ENCODE results near the gene BMPER. TPM values are rescaled to one million over a fixed set of nuclear protein-coding genes. Genes with fewer than 3 reads are reported as not detected.
A peak's percentile ranks its signal among the peaks of the same experiment; 100 is the strongest.

Gene BMPER
- polyA plus RNA-seq, 1 experiment, result 8.8 TPM

DNA sequence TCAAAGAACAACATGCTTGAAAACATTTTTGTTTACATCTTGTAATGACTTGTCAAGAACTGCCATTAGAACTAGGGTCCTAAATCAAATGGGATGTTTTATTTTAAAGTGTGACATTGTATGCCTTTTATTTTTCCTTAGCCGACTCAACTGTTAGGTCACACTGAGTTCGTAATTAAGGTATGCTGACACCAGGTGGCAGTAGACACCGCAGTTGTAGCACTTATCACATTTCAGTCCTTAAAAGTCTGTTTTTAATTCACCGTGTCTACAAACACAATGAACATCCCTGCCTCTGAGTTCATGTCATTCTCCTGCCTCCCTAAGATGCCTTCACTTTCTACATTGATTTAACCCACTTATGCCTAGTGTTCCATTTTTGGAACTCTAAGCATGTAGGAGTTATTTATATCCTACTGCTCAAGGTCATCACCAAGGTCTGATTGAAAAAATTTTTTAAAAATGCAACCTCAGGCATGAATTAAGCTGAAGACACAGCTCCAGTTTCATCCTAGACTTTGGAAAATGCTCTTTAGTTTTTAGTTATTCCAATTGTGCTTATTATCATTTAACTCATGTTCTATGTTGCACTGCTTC, 186.1 kb downstream of the BMPER start:
- DNase-seq (ENCODE audit: low read depth), result no peak
- CTCF ChIA-PET, result interaction anchor here (0.7 to 7.3 kb wide), 9 partner anchors 37 to 224 kb away, joined by 3 to 130 read pairs (median 4); no protein-coding TSS in a partner anchor
- TF ChIP-seq, protein P1, sequence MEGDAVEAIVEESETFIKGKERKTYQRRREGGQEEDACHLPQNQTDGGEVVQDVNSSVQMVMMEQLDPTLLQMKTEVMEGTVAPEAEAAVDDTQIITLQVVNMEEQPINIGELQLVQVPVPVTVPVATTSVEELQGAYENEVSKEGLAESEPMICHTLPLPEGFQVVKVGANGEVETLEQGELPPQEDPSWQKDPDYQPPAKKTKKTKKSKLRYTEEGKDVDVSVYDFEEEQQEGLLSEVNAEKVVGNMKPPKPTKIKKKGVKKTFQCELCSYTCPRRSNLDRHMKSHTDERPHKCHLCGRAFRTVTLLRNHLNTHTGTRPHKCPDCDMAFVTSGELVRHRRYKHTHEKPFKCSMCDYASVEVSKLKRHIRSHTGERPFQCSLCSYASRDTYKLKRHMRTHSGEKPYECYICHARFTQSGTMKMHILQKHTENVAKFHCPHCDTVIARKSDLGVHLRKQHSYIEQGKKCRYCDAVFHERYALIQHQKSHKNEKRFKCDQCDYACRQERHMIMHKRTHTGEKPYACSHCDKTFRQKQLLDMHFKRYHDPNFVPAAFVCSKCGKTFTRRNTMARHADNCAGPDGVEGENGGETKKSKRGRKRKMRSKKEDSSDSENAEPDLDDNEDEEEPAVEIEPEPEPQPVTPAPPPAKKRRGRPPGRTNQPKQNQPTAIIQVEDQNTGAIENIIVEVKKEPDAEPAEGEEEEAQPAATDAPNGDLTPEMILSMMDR (IDR thresholded peaks at IDR 0.05; ENCODE audit: insufficient read depth, low read depth, low read length), result peak; percentile 52
- Histone ChIP-seq H3K27me3 (ENCODE audit: control insufficient read depth, insufficient read depth, low read length) (no peaks in the 10 kb centered on the region), H3K4me3 (ENCODE audit: low read depth, low read length) (no peak overlapping the region), H3K36me3 (ENCODE audit: control insufficient read depth, insufficient read depth, low read length) (peaks cover 1% of the 10 kb centered on the region; the same call in 1 of the 2 replicates)
- POLR2A ChIA-PET, result interaction anchor here (0.6 kb wide), 1 partner anchor 505 kb away, joined by 4 read pairs; no protein-coding TSS in a partner anchor

DNA sequence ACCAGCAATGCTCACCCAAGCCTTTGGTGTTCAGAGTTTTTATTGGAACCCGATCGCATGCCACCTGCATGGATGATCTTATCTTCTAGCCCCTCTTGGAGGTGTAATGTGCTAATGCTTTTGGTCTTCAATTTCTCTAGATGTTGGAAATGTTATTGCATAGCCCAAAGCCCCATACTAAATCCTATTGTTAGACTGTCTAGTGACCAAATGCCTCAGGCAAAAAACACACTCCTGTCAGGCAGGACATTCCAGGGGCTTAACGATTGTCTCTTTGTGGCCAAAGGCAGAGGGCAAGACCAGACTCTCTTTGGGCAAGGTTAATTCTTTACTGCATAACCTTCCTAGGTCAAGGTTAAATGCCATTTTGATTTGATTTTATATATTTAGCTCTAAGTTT, 187.9 kb downstream of the BMPER start:
- ChIA-PET POLR2A (interaction anchor here (0.6 kb wide), 1 partner anchor 185 kb away, joined by 4 read pairs; no protein-coding TSS in a partner anchor), CTCF (interaction anchor here (1.0 to 1.1 kb wide), 2 partner anchors 65 to 73 kb away, joined by 3 to 4 read pairs; no protein-coding TSS in a partner anchor)
- Histone ChIP-seq H3K36me3 (ENCODE audit: control insufficient read depth, insufficient read depth, low read length) (peaks cover 1% of the 10 kb centered on the region; the same call in 1 of the 2 replicates), H3K27me3 (ENCODE audit: control insufficient read depth, insufficient read depth, low read length) (no peaks in the 10 kb centered on the region), H3K4me3 (ENCODE audit: low read depth, low read length) (no peak overlapping the region)
- DNase-seq (ENCODE audit: low read depth), result no peak
- TF ChIP-seq, protein P1 (IDR thresholded peaks at IDR 0.05; ENCODE audit: insufficient read depth, low read depth, low read length), result no peak

DNA sequence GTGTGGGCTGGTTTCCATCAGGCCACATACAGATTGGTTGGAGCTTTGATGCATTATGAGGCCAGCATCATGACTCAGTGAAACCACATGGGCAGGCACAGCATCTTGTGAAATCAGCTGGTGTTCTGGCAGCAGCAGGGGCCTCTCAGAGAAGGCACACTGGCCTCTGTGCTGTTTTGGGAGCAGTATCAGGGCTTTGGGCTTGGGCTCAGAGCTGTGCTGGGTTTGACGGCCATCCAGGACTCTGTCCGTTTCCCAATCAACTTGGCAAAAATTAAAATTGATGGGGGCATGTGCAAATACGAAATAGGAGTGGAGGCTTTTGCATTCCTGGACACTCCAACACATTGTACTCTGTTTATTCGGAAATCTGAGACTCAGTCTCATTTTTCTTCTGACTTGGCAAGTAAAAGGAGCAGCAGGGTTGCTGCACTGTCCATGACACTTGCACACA, 190.9 kb downstream of the BMPER start:
- TF ChIP-seq, protein P1 (IDR thresholded peaks at IDR 0.05; ENCODE audit: insufficient read depth, low read depth, low read length), result no peak
- Histone ChIP-seq H3K27me3 (ENCODE audit: control insufficient read depth, insufficient read depth, low read length) (no peaks in the 10 kb centered on the region), H3K4me3 (ENCODE audit: low read depth, low read length) (no peak overlapping the region), H3K36me3 (ENCODE audit: control insufficient read depth, insufficient read depth, low read length) (peaks cover 1% of the 10 kb centered on the region; the same call in 1 of the 2 replicates)
- ChIA-PET CTCF (interaction anchor here (0.7 to 2.6 kb wide), 6 partner anchors 8 to 335 kb away, joined by 3 to 10 read pairs (median 4); no protein-coding TSS in a partner anchor), POLR2A (no interaction called here)
- DNase-seq (ENCODE audit: low read depth), result peak; percentile 69

DNA sequence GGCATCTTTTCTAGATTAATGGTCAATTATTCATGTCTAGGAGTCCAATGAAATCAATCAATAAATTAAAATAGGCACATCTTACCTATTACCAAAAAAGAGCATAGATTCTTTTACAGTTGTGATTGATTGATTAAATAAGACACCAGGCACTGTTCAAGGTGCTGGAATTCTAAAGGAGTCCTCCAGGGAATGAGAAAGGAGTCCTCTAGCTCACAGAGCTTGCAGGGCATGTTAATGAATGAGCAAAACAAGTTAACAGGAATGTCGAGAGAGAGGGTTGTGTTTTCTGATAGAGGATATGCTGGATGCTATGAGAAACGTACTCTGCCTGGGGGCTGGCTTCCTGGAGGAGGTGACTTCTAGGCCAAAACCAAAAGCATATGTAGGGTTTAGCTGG, 191.4 kb downstream of the BMPER start:
- CTCF ChIA-PET, result interaction anchor here (1.5 to 2.6 kb wide), 3 partner anchors 7 to 68 kb away, joined by 3 to 10 read pairs (median 3); no protein-coding TSS in a partner anchor
- Histone ChIP-seq H3K36me3 (ENCODE audit: control insufficient read depth, insufficient read depth, low read length) (peaks cover 1% of the 10 kb centered on the region; the same call in 1 of the 2 replicates), H3K4me3 (ENCODE audit: low read depth, low read length) (no peak overlapping the region), H3K27me3 (ENCODE audit: control insufficient read depth, insufficient read depth, low read length) (no peaks in the 10 kb centered on the region)
- POLR2A ChIA-PET, result no interaction called here
- TF ChIP-seq, protein P1 (IDR thresholded peaks at IDR 0.05; ENCODE audit: insufficient read depth, low read depth, low read length), result no peak
- no peak for DNase-seq (ENCODE audit: low read depth)

DNA sequence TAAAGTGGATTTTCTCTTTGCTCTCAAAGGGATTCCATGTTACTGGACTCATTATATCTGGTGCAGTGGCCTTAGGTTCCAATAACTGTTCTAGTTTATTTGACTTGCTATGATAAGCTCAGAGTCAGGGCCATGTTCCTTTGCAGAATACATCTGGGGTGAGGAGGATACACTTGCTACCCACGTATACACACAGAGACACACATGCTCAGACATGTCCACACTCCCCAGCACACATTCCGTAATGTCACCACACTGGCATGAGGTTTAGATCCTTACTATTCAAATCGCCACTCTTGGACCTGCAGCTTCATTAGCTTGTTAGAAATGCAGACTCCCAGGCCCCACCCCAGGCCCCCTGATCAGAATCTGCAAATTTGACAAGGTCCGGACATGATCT, 195.3 kb downstream of the BMPER start:
- no peak for DNase-seq (ENCODE audit: low read depth)
- Histone ChIP-seq H3K36me3 (ENCODE audit: control insufficient read depth, insufficient read depth, low read length) (no peaks in the 10 kb centered on the region), H3K4me3 (ENCODE audit: low read depth, low read length) (no peak overlapping the region), H3K27me3 (ENCODE audit: control insufficient read depth, insufficient read depth, low read length) (no peaks in the 10 kb centered on the region)
- TF ChIP-seq, protein P1 (IDR thresholded peaks at IDR 0.05; ENCODE audit: insufficient read depth, low read depth, low read length), result no peak
- POLR2A ChIA-PET, result no interaction called here
- CTCF ChIA-PET, result interaction anchor here (1.4 kb wide), 1 partner anchor 9 kb away, joined by 3 read pairs; no protein-coding TSS in a partner anchor
